ENCODE results near the gene CFAP100.

The CFAP100 gene

GRCh38 chr3:126350502-126351085, 44.1 kb upstream of the CFAP100 start:
- Histone ChIP-seq H3K36me3 (ENCODE audit: control insufficient read depth in 2 of 2, insufficient read depth in 1 of 2, low read length in 2 of 2) (peaks cover 0 to 28% of the 10 kb centered on the region in 2 experiments; a peak in 1 of 3 replicates), H3K4me1 (ENCODE audit: control insufficient read depth, insufficient read depth, low read length) (no peaks in the 10 kb centered on the region), H3K4me3 (ENCODE audit: low read depth, low read length) (no peak overlapping the region), H3K9me3 (ENCODE audit: control insufficient read depth, insufficient read depth, low read depth, low read length) (no peaks in the 10 kb centered on the region), H3K27ac (ENCODE audit: extremely low read depth, low read depth, low read length) (no peak overlapping the region)
- ChIA-PET CTCF (interaction anchor here (0.7 kb wide), 1 partner anchor 250 kb away, joined by 3 read pairs; no protein-coding TSS in a partner anchor), POLR2A (no interaction called here)
- no peak for TF ChIP-seq ZNF561 (tag by site-specific recombination; IDR thresholded peaks at IDR 0.05; ENCODE audit: borderline replicate concordance)
- TF ChIP-seq HOXA7 (CRISPR knock-in tag; IDR thresholded peaks at IDR 0.05; ENCODE audit: borderline replicate concordance): no peak
- TF ChIP-seq GLIS1 (tag by site-specific recombination; IDR thresholded peaks at IDR 0.05): no peak
- TF ChIP-seq ZNF248 (tag by site-specific recombination; IDR thresholded peaks at IDR 0.05): no peak
- no peak for TF ChIP-seq ZSCAN30 (tag by site-specific recombination; IDR thresholded peaks at IDR 0.05)
- TF ChIP-seq ZNF777 (tag by site-specific recombination; IDR thresholded peaks at IDR 0.05; ENCODE audit: borderline replicate concordance): no peak
- no peak for TF ChIP-seq ZNF473 (tag by site-specific recombination; IDR thresholded peaks at IDR 0.05)
- no peak for TF ChIP-seq ZNF768 (tag by site-specific recombination; IDR thresholded peaks at IDR 0.05)
- no peak for TF ChIP-seq YY2 (tag by site-specific recombination; IDR thresholded peaks at IDR 0.05)
- no peak for TF ChIP-seq ZNF571 (tag by site-specific recombination; IDR thresholded peaks at IDR 0.05)
- TF ChIP-seq SCRT2 (tag by site-specific recombination; IDR thresholded peaks at IDR 0.05): no peak
- no peak for TF ChIP-seq ZXDB (tag by site-specific recombination; IDR thresholded peaks at IDR 0.05)
- TF ChIP-seq ZNF621 (tag by site-specific recombination; IDR thresholded peaks at IDR 0.05): no peak
- no peak for TF ChIP-seq ZNF404 (tag by site-specific recombination; IDR thresholded peaks at IDR 0.05)
- TF ChIP-seq ZNF830 (tag by site-specific recombination; IDR thresholded peaks at IDR 0.05; ENCODE audit: low read depth): no peak
- TF ChIP-seq ZNF292 (tag by site-specific recombination; IDR thresholded peaks at IDR 0.05; ENCODE audit: borderline replicate concordance, low read depth): no peak
- TF ChIP-seq ZBTB17 (tag by site-specific recombination; IDR thresholded peaks at IDR 0.05): no peak
- TF ChIP-seq ZBTB7A (tag by site-specific recombination; IDR thresholded peaks at IDR 0.05; ENCODE audit: low read depth): no peak

- POLR2A ChIA-PET: no interaction called here
These were observed 43.5 kb upstream of the CFAP100 start for GRCh38 chr3:126351086-126351770.

GRCh38 chr3:126351771-126352475, 42.8 kb upstream of the CFAP100 start:
- Histone ChIP-seq H3K9me3 (ENCODE audit: control insufficient read depth, insufficient read depth, low read depth, low read length) (no peaks in the 10 kb centered on the region), H3K4me1 (ENCODE audit: control insufficient read depth, insufficient read depth, low read length) (no peaks in the 10 kb centered on the region), H3K36me3 (ENCODE audit: control insufficient read depth in 2 of 2, insufficient read depth in 1 of 2, low read length in 2 of 2) (peaks cover 0 to 28% of the 10 kb centered on the region in 2 experiments; a peak in 1 of 3 replicates), H3K27ac (ENCODE audit: extremely low read depth, low read depth, low read length) (no peak overlapping the region), H3K4me3 (ENCODE audit: low read depth, low read length) (no peak overlapping the region)
- ChIA-PET POLR2A (no interaction called here), CTCF (no interaction called here)
- TF ChIP-seq KLF1 (tag by site-specific recombination; IDR thresholded peaks at IDR 0.05): no peak
- TF ChIP-seq CTCF (tag by site-specific recombination; IDR thresholded peaks at IDR 0.05): 0 out of 2 replicates have a peak, but pooled peaks have one; percentile 32
- no peak for TF ChIP-seq ZNF26 (tag by site-specific recombination; IDR thresholded peaks at IDR 0.05)
- no peak for TF ChIP-seq ZNF560 (tag by site-specific recombination; IDR thresholded peaks at IDR 0.05; ENCODE audit: borderline replicate concordance)

More at GRCh38 chr3:126351086-126351770, 43.5 kb upstream of the CFAP100 start:
- Histone ChIP-seq H3K9me3 (ENCODE audit: control insufficient read depth, insufficient read depth, low read depth, low read length) (no peaks in the 10 kb centered on the region), H3K36me3 (ENCODE audit: control insufficient read depth in 2 of 2, insufficient read depth in 1 of 2, low read length in 2 of 2) (peaks cover 0 to 28% of the 10 kb centered on the region in 2 experiments; a peak in 1 of 3 replicates), H3K4me3 (ENCODE audit: low read depth, low read length) (no peak overlapping the region), H3K4me1 (ENCODE audit: control insufficient read depth, insufficient read depth, low read length) (no peaks in the 10 kb centered on the region), H3K27ac (ENCODE audit: extremely low read depth, low read depth, low read length) (no peak overlapping the region)
- CTCF ChIA-PET: no interaction called here
- no peak for TF ChIP-seq IKZF3 (tag by site-specific recombination; IDR thresholded peaks at IDR 0.05)
- TF ChIP-seq ZNF843 (tag by site-specific recombination; IDR thresholded peaks at IDR 0.05): no peak
- TF ChIP-seq ZNF404 (tag by site-specific recombination; IDR thresholded peaks at IDR 0.05): no peak
- no peak for TF ChIP-seq ZNF654 (tag by site-specific recombination; IDR thresholded peaks at IDR 0.05; ENCODE audit: low read depth)
- TF ChIP-seq ZNF571 (tag by site-specific recombination; IDR thresholded peaks at IDR 0.05): no peak
- no peak for TF ChIP-seq ZNF707 (tag by site-specific recombination; IDR thresholded peaks at IDR 0.05)
- no peak for TF ChIP-seq ZNF670 (tag by site-specific recombination; IDR thresholded peaks at IDR 0.05; ENCODE audit: low read depth)
- no peak for TF ChIP-seq ZNF350 (tag by site-specific recombination; IDR thresholded peaks at IDR 0.05)
- no peak for TF ChIP-seq ZNF138 (tag by site-specific recombination; IDR thresholded peaks at IDR 0.05; ENCODE audit: borderline replicate concordance)
